HEK293 (cell line): Measurements from ENCODE around the gene TMEM187.

ENCODE experiments used
- HIC1 ChIP-seq: fragments of 450-650 bp; formaldehyde crosslinking; IDR thresholded peaks from 2 replicates; pipeline ENCODE4 v1.5.1; 2016; ENCODE audit warnings: missing biosample characterization, missing genetic modification characterization
- KLF17 ChIP-seq: fragments of 450-650 bp; formaldehyde crosslinking; IDR thresholded peaks from 2 replicates; pipeline ENCODE4 v1.5.1; 2016; ENCODE audit warnings: missing biosample characterization, missing genetic modification characterization
- PBX3 ChIP-seq: sonication (generic); formaldehyde crosslinking; IDR thresholded peaks from 2 replicates; pipeline ENCODE4 v1.8.1; 2022; ENCODE audit warnings: mild to moderate bottlenecking, moderate library complexity, missing genetic modification reagents
- SALL2 ChIP-seq: fragments of 450-650 bp; formaldehyde crosslinking; IDR thresholded peaks from 2 replicates; pipeline ENCODE4 v1.5.0; 2017; ENCODE audit warnings: missing biosample characterization, mild to moderate bottlenecking, missing genetic modification characterization, borderline replicate concordance
- SCRT1 ChIP-seq: fragments of 450-650 bp; formaldehyde crosslinking; IDR thresholded peaks from 2 replicates; pipeline ENCODE4 v1.5.1; 2016; ENCODE audit warnings: missing biosample characterization, missing genetic modification characterization, borderline replicate concordance
- TCF7L2 ChIP-seq: IDR thresholded peaks from 2 replicates; pipeline ENCODE4 v1.6.1; 2011; ENCODE audit warnings: low read depth, mild to moderate bottlenecking, inconsistent platforms, low read length, moderate library complexity, borderline replicate concordance
- YY2 ChIP-seq: fragments of 450-650 bp; formaldehyde crosslinking; IDR thresholded peaks from 2 replicates; pipeline ENCODE4 v1.5.1; 2016; ENCODE audit warnings: missing biosample characterization, missing genetic modification characterization
- ZBTB17 ChIP-seq: fragments of 450-650 bp; formaldehyde crosslinking; IDR thresholded peaks from 2 replicates; pipeline ENCODE4 v1.5.1; 2016; ENCODE audit warnings: missing biosample characterization, missing genetic modification characterization
- ZBTB20 ChIP-seq: fragments of 450-650 bp; formaldehyde crosslinking; IDR thresholded peaks from 2 replicates; pipeline ENCODE4 v1.5.1; 2016; ENCODE audit warnings: missing biosample characterization, missing genetic modification characterization
- ZBTB48 ChIP-seq: fragments of 450-650 bp; formaldehyde crosslinking; IDR thresholded peaks from 2 replicates; pipeline ENCODE4 v1.5.1; 2016; ENCODE audit warnings: missing biosample characterization, missing genetic modification characterization
- ZNF16 ChIP-seq: fragments of 450-650 bp; formaldehyde crosslinking; IDR thresholded peaks from 2 replicates; pipeline ENCODE4 v1.5.1; 2016; ENCODE audit warnings: low read depth, missing biosample characterization, missing genetic modification characterization
- ZNF223 ChIP-seq: fragments of 450-650 bp; formaldehyde crosslinking; IDR thresholded peaks from 2 replicates; pipeline ENCODE4 v1.5.1; 2016; ENCODE audit warnings: missing biosample characterization, missing genetic modification characterization
- ZNF292 ChIP-seq: fragments of 450-650 bp; formaldehyde crosslinking; IDR thresholded peaks from 2 replicates; pipeline ENCODE4 v1.5.1; 2016; ENCODE audit warnings: low read depth, missing biosample characterization, missing genetic modification characterization, borderline replicate concordance
- ZNF366 ChIP-seq: fragments of 450-650 bp; formaldehyde crosslinking; conservative IDR thresholded peaks from 2 replicates; pipeline ENCODE4 v1.5.1; 2016; ENCODE audit warnings: missing biosample characterization, missing genetic modification characterization
- ZNF398 ChIP-seq: fragments of 450-650 bp; formaldehyde crosslinking; IDR thresholded peaks from 2 replicates; pipeline ENCODE4 v1.5.1; 2017; ENCODE audit warnings: missing biosample characterization, missing genetic modification characterization
- ZNF514 ChIP-seq: fragments of 450-650 bp; formaldehyde crosslinking; IDR thresholded peaks from 2 replicates; pipeline ENCODE4 v1.5.1; 2016; ENCODE audit warnings: missing biosample characterization, missing genetic modification characterization
- ZNF518A ChIP-seq: fragments of 450-650 bp; formaldehyde crosslinking; conservative IDR thresholded peaks from 2 replicates; pipeline ENCODE4 v1.5.1; 2016; ENCODE audit warnings: low read depth, missing biosample characterization, missing genetic modification characterization
- ZNF529 ChIP-seq: fragments of 450-650 bp; formaldehyde crosslinking; IDR thresholded peaks from 2 replicates; pipeline ENCODE4 v1.5.1; 2017; ENCODE audit warnings: missing genetic modification characterization, missing biosample characterization; ENCODE audit not compliant: insufficient replicate concordance
- ZNF596 ChIP-seq: fragments of 450-650 bp; IDR thresholded peaks from 2 replicates; pipeline ENCODE4 v1.5.0; 2018; ENCODE audit warnings: missing biosample characterization, mild to moderate bottlenecking, missing genetic modification characterization, moderate library complexity
- ZNF610 ChIP-seq: fragments of 450-650 bp; formaldehyde crosslinking; IDR thresholded peaks from 2 replicates; pipeline ENCODE4 v1.5.1; 2016; ENCODE audit warnings: missing biosample characterization, missing genetic modification characterization, borderline replicate concordance
- ZNF629 ChIP-seq: fragments of 450-650 bp; formaldehyde crosslinking; IDR thresholded peaks from 2 replicates; pipeline ENCODE4 v1.5.1; 2017; ENCODE audit warnings: missing biosample characterization, missing genetic modification characterization
- ZXDB ChIP-seq: fragments of 450-650 bp; formaldehyde crosslinking; IDR thresholded peaks from 2 replicates; pipeline ENCODE4 v1.5.1; 2016; ENCODE audit warnings: missing biosample characterization, missing genetic modification characterization
- TF ChIP-seq, protein P1 (sequence below): fragments of 450-650 bp; IDR thresholded peaks from 2 replicates; pipeline ENCODE4 v1.5.1; 2018; ENCODE audit warnings: missing biosample characterization, missing genetic modification characterization
- TF ChIP-seq, protein P2 (sequence below): fragments of 450-650 bp; formaldehyde crosslinking; IDR thresholded peaks from 2 replicates; pipeline ENCODE4 v1.5.1; 2016; ENCODE audit warnings: missing biosample characterization, missing genetic modification characterization

Gene TMEM187

GRCh38 chrX:153927922-153928760, 44.4 kb upstream of the TMEM187 start (continued):
- TF ChIP-seq KLF17 (tag by site-specific recombination): no peak
- TF ChIP-seq, protein P1, sequence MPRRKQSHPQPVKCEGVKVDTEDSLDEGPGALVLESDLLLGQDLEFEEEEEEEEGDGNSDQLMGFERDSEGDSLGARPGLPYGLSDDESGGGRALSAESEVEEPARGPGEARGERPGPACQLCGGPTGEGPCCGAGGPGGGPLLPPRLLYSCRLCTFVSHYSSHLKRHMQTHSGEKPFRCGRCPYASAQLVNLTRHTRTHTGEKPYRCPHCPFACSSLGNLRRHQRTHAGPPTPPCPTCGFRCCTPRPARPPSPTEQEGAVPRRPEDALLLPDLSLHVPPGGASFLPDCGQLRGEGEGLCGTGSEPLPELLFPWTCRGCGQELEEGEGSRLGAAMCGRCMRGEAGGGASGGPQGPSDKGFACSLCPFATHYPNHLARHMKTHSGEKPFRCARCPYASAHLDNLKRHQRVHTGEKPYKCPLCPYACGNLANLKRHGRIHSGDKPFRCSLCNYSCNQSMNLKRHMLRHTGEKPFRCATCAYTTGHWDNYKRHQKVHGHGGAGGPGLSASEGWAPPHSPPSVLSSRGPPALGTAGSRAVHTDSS (tag by site-specific recombination): no peak; the same call in 1 of the 2 replicates
- TF ChIP-seq YY2 (tag by site-specific recombination): no peak
- no peak for TF ChIP-seq SALL2 (tag by site-specific recombination)
- TF ChIP-seq ZBTB48 (tag by site-specific recombination): peak; percentile 70; the same call in 1 of the 2 replicates
- peak; percentile 20; the same call in 1 of the 2 replicates for TF ChIP-seq ZNF629 (tag by site-specific recombination)
- no peak for TF ChIP-seq ZNF610 (tag by site-specific recombination)
- TF ChIP-seq ZBTB20 (tag by site-specific recombination): peak; percentile 94
- TF ChIP-seq ZNF398: no peak
- peak; percentile 81 for TF ChIP-seq HIC1 (tag by site-specific recombination)
- no peak for TF ChIP-seq ZNF366 (tag by site-specific recombination)
- TF ChIP-seq ZNF223 (tag by site-specific recombination): peak; percentile 84
- TF ChIP-seq ZNF16 (tag by site-specific recombination): no peak
- TF ChIP-seq ZNF514: no peak
- no peak for TF ChIP-seq SCRT1
- peak; percentile 10; the same call in 1 of the 2 replicates for TF ChIP-seq ZNF518A (tag by site-specific recombination)
- no peak for TF ChIP-seq ZNF529 (tag by site-specific recombination)
- peak; percentile 100 for TF ChIP-seq ZBTB17 (tag by site-specific recombination)
- no peak for TF ChIP-seq ZNF292 (tag by site-specific recombination)
- TF ChIP-seq, protein P2, sequence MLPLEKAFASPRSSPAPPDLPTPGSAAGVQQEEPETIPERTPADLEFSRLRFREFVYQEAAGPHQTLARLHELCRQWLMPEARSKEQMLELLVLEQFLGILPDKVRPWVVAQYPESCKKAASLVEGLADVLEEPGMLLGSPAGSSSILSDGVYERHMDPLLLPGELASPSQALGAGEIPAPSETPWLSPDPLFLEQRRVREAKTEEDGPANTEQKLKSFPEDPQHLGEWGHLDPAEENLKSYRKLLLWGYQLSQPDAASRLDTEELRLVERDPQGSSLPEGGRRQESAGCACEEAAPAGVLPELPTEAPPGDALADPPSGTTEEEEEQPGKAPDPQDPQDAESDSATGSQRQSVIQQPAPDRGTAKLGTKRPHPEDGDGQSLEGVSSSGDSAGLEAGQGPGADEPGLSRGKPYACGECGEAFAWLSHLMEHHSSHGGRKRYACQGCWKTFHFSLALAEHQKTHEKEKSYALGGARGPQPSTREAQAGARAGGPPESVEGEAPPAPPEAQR (tag by site-specific recombination): no peak
- peak; percentile 50 for TF ChIP-seq ZXDB (tag by site-specific recombination)
- no peak for TF ChIP-seq TCF7L2
- peak; percentile 97 for TF ChIP-seq PBX3 (CRISPR knock-in tag)
- TF ChIP-seq ZNF596 (tag by site-specific recombination): peak; percentile 71; the same call in 1 of the 2 replicates
